A673 (cell line): Measurements from ENCODE around the gene DHRS11. TPM values are rescaled to one million over a fixed set of nuclear protein-coding genes. Genes with fewer than 3 reads are reported as not detected.

Source experiments
- BruUV-seq: library from RNA; stranded (reverse); fragments of 400-500 nt; replicated peaks from 2 replicates; lab custom pipeline; 2021; lab: Mats Ljungman, UMichigan
- CTCF ChIA-PET: fragments of 300-600 bp; sonication (Branson Sonifier 250); formaldehyde crosslinking; loops from one replicate; lab custom pipeline; 2022; ENCODE audit warnings: antibody characterized with exemption; lab: Charles Lee
- POLR2A ChIA-PET: fragments of 300-600 bp; sonication (Branson Sonifier 250); formaldehyde crosslinking; loops from one replicate; lab custom pipeline; 2022; ENCODE audit warnings: antibody characterized with exemption; ENCODE audit not compliant: low non-redundant PET; lab: Charles Lee
- DNase-seq: peaks from one replicate; pipeline ENCODE4 v3.0.0-alpha.2; 2015; ENCODE audit warnings: low spot score
- H3K27ac ChIP-seq: fragments of 200-600 bp; sonication (generic); 2 replicates; pipeline ENCODE4 v1.5.1; 2016; ENCODE audit warnings: mixed run types, low read depth, mild to moderate bottlenecking, mixed read lengths, antibody characterized with exemption, low read length; ENCODE audit not compliant: poor library complexity, severe bottlenecking
- H3K27me3 ChIP-seq: fragments of 200-600 bp; sonication (generic); replicated peaks from 2 replicates; pipeline ENCODE4 v1.6.1; 2017; ENCODE audit warnings: mixed run types, low read depth, mild to moderate bottlenecking, mixed read lengths, antibody characterized with exemption, low read length; ENCODE audit not compliant: insufficient read depth, poor library complexity
- H3K36me3 ChIP-seq: fragments of 200-600 bp; sonication (generic); 2 replicates; pipeline ENCODE4 v1.6.1; 2016; ENCODE audit warnings: mixed run types, mild to moderate bottlenecking, mixed read lengths, antibody characterized with exemption, low read length; ENCODE audit not compliant: insufficient read depth, poor library complexity, severe bottlenecking
- H3K4me1 ChIP-seq: fragments of 200-600 bp; sonication (generic); 2 replicates; pipeline ENCODE4 v1.6.1; 2017; ENCODE audit warnings: mixed run types, mild to moderate bottlenecking, mixed read lengths, antibody characterized with exemption, low read length; ENCODE audit not compliant: insufficient read depth, poor library complexity, severe bottlenecking
- H3K4me3 ChIP-seq: fragments of 200-600 bp; sonication (generic); 2 replicates; pipeline ENCODE4 v1.5.1; 2016; ENCODE audit warnings: low read depth, mixed run types, mild to moderate bottlenecking, mixed read lengths, low read length; ENCODE audit not compliant: poor library complexity, severe bottlenecking
- H3K9me3 ChIP-seq: fragments of 200-600 bp; sonication (generic); 2 replicates; pipeline ENCODE4 v1.6.1; 2016; ENCODE audit warnings: mixed run types, low read depth, mild to moderate bottlenecking, mixed read lengths, antibody characterized with exemption, low read length; ENCODE audit not compliant: poor library complexity, severe bottlenecking
- EZH2 ChIP-seq: fragments of 200-600 bp; sonication (generic); IDR thresholded peaks from 2 replicates; pipeline ENCODE4 v1.6.1; 2017; ENCODE audit warnings: borderline replicate concordance, low read depth, mild to moderate bottlenecking, mixed read lengths, antibody characterized with exemption, low read length; ENCODE audit not compliant: poor library complexity, severe bottlenecking
- intact Hi-C: fragments of 100-400 bp; cut with micrococcal nuclease; formaldehyde crosslinking; loops from one replicate; pipeline ENCODE4 v1.10.0; 2022; ENCODE audit not compliant: unreplicated experiment
- total RNA-seq: library from RNA; stranded (reverse); gene quantifications from 2 replicates; pipeline ENCODE4 v1.2.3, GENCODE V29; 2021
- TF ChIP-seq, protein P1 (sequence below): fragments of 300-800, 200-600 bp; sonication (generic); conservative IDR thresholded peaks from 2 replicates; pipeline ENCODE4 v1.5.1; 2017; ENCODE audit warnings: low read depth, mild to moderate bottlenecking, antibody characterized with exemption, low read length, moderate library complexity, mixed read lengths

Gene DHRS11
- total RNA-seq, 1 experiment from 2014 or later, result 5.3 TPM

DNA sequence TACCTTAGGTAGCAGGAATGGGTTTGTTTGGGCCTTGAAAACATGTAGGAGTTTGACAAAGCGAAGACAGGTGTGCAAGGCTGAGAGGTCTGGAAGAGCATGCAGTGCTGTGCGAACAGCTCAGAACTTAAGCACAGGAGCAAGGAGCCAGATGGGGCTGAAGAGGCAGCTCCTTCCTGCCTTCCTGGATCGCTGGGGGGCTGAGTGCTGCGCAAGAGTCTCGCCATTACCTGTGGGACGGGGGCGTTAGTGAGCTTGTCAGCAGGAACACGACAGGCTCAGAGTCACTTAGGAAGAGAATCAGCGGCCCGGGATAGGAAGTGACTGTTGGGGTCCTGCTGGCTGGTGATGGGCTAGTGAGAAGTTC lies 9.2 kb downstream of the DHRS11 start:
- ChIA-PET POLR2A (no interaction called here), CTCF (no interaction called here)
- DNase-seq, result no peak
- BruUV-seq, result no TSS peak
- H3K9me3 ChIP-seq, result no peaks in the 10 kb centered on the region
- intact Hi-C loops, result no loop called here
- H3K27me3 ChIP-seq, result no peaks in the 10 kb centered on the region
- H3K4me3 ChIP-seq, result peak overlapping the region; percentile 73
- no peaks in the 10 kb centered on the region for H3K36me3 ChIP-seq
- H3K4me1 ChIP-seq, result no peaks in the 10 kb centered on the region
- H3K27ac ChIP-seq, result peak overlapping the region; percentile 57
- TF ChIP-seq, protein P1, sequence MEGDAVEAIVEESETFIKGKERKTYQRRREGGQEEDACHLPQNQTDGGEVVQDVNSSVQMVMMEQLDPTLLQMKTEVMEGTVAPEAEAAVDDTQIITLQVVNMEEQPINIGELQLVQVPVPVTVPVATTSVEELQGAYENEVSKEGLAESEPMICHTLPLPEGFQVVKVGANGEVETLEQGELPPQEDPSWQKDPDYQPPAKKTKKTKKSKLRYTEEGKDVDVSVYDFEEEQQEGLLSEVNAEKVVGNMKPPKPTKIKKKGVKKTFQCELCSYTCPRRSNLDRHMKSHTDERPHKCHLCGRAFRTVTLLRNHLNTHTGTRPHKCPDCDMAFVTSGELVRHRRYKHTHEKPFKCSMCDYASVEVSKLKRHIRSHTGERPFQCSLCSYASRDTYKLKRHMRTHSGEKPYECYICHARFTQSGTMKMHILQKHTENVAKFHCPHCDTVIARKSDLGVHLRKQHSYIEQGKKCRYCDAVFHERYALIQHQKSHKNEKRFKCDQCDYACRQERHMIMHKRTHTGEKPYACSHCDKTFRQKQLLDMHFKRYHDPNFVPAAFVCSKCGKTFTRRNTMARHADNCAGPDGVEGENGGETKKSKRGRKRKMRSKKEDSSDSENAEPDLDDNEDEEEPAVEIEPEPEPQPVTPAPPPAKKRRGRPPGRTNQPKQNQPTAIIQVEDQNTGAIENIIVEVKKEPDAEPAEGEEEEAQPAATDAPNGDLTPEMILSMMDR, result no peak
- no peak for TF ChIP-seq EZH2

- peak within 1 kb of the TSS; percentile 57 for H3K27ac ChIP-seq
- TF ChIP-seq, protein P1, result 0 out of 2 replicates have a peak, but pooled peaks have one; percentile 20
- TF ChIP-seq EZH2, result no peak
- peak; percentile 84 for DNase-seq
- H3K4me1 ChIP-seq, result no peaks in the 10 kb centered on the region
- ChIA-PET POLR2A (no interaction called here), CTCF (no interaction called here)
- H3K4me3 ChIP-seq, result peak within 1 kb of the TSS; percentile 73
- H3K36me3 ChIP-seq, result no peaks in the 10 kb centered on the region
- no peaks in the 10 kb centered on the region for H3K9me3 ChIP-seq
- BruUV-seq, result no TSS peak
- intact Hi-C loops, result no loop called here
- H3K27me3 ChIP-seq, result no peaks in the 10 kb centered on the region
Measured at GRCh38 chr17:36601303-36602029, 9.8 kb downstream of the DHRS11 start, which contains the start of gene MRM1. MRM1 (plus strand) TSS chr17:36601583; CDS start chr17:36601811, 228 bp downstream.

GRCh38 chr17:36602030-36602748 lies 10.5 kb downstream of the DHRS11 start:
- Histone ChIP-seq H3K36me3 (no peaks in the 10 kb centered on the region), H3K4me1 (no peaks in the 10 kb centered on the region), H3K27me3 (no peaks in the 10 kb centered on the region), H3K4me3 (peak overlapping the region; percentile 73), H3K27ac (peak overlapping the region; percentile 57), H3K9me3 (no peaks in the 10 kb centered on the region)
- no peak for TF ChIP-seq EZH2
- TF ChIP-seq, protein P1, result no peak
- BruUV-seq, result TSS peak; percentile 28
- ChIA-PET POLR2A (no interaction called here), CTCF (interaction anchor here (0.5 to 1.4 kb wide), 4 partner anchors 18 to 638 kb away, joined by 4 to 7 read pairs (median 6); no protein-coding TSS in a partner anchor)
- intact Hi-C loops, result no loop called here
- DNase-seq, result no peak
